HG02884 (cell line): Measurements from ENCODE around the gene KNSTRN.

Experiments used
- ATAC-seq: cut with Tn5 transposase; IDR thresholded peaks from one replicate; pipeline ENCODE4 v1.9.1; 2021; ENCODE audit warnings: mild to moderate bottlenecking, moderate library complexity; ENCODE audit not compliant: unreplicated experiment

The KNSTRN gene

GRCh38 chr15:40345225-40345866 lies 37.2 kb upstream of the KNSTRN start:
- ATAC-seq = no peak

- ATAC-seq = no peak
Observed at GRCh38 chr15:40345867-40346578, 36.5 kb upstream of the KNSTRN start.

GRCh38 chr15:40346579-40347558 lies 35.7 kb upstream of the KNSTRN start:
- no peak for ATAC-seq

GRCh38 chr15:40347559-40348473 lies 34.7 kb upstream of the KNSTRN start:
- ATAC-seq = no peak

GRCh38 chr15:40348474-40348870 lies 34.0 kb upstream of the KNSTRN start:
- ATAC-seq = no peak

- no peak for ATAC-seq
Observed at GRCh38 chr15:40349163-40349562, 33.4 kb upstream of the KNSTRN start.

GRCh38 chr15:40352281-40352901 lies 30.1 kb upstream of the KNSTRN start:
- no peak for ATAC-seq

GRCh38 chr15:40353697-40354096 lies 28.8 kb upstream of the KNSTRN start:
- no peak for ATAC-seq

GRCh38 chr15:40354408-40355171 lies 27.9 kb upstream of the KNSTRN start:
- no peak for ATAC-seq

- no peak for ATAC-seq
Observed at GRCh38 chr15:40355976-40356585, 26.4 kb upstream of the KNSTRN start.

- no peak for ATAC-seq
Observed at GRCh38 chr15:40357246-40357645, 25.3 kb upstream of the KNSTRN start.

GRCh38 chr15:40357723-40358470 lies 24.6 kb upstream of the KNSTRN start, which contains the start of gene DISP2:
DISP2 (plus strand) TSS chr15:40358219; CDS start chr15:40358322, 103 bp downstream.
- ATAC-seq = peak; percentile 76

GRCh38 chr15:40358471-40359353 lies 23.8 kb upstream of the KNSTRN start:
- no peak for ATAC-seq

GRCh38 chr15:40360015-40360414 lies 22.5 kb upstream of the KNSTRN start:
- ATAC-seq = no peak

- no peak for ATAC-seq
Observed at GRCh38 chr15:40361640-40362039, 20.9 kb upstream of the KNSTRN start.

GRCh38 chr15:40363611-40364010 lies 18.9 kb upstream of the KNSTRN start:
- ATAC-seq = no peak

GRCh38 chr15:40364251-40364650 lies 18.3 kb upstream of the KNSTRN start:
- ATAC-seq = no peak
